SW480 (cell line): ENCODE measurements around the gene PITHD1.
A peak's percentile ranks its signal among the peaks of the same experiment; 100 is the strongest.
"Not testable (repeated sequence)": the region's sequence is repeated elsewhere in the genome, so short reads cannot be mapped to it uniquely, and the experiment has no call there.

ENCODE experiments used
- DNase-seq: peaks from one replicate; pipeline ENCODE4 v3.0.0-alpha.2; 2016; ENCODE audit warnings: low spot score

The PITHD1 gene

GRCh38 chr1:23799255-23799569 is 21.0 kb downstream of the PITHD1 start:
- DNase-seq, result no peak

- DNase-seq, result peak; percentile 92
Measured at GRCh38 chr1:23799570-23800399, 21.6 kb downstream of the PITHD1 start.

GRCh38 chr1:23800400-23801337 is 22.5 kb downstream of the PITHD1 start, which contains the start of gene GALE:
Gene GALE, minus strand, starts transcription at chr1:23800754. Its CDS starts 1,747 bp downstream, at chr1:23799007.
- DNase-seq, result peak; percentile 94

GRCh38 chr1:23801338-23801748 is 23.1 kb downstream of the PITHD1 start:
- no peak for DNase-seq

- DNase-seq, result no peak
Measured at GRCh38 chr1:23801876-23802275, 23.7 kb downstream of the PITHD1 start.

GRCh38 chr1:23802809-23803342 is 24.7 kb downstream of the PITHD1 start:
- DNase-seq, result not testable (repeated sequence)

- no peak for DNase-seq
Measured at GRCh38 chr1:23803674-23804073, 25.5 kb downstream of the PITHD1 start.

DNA sequence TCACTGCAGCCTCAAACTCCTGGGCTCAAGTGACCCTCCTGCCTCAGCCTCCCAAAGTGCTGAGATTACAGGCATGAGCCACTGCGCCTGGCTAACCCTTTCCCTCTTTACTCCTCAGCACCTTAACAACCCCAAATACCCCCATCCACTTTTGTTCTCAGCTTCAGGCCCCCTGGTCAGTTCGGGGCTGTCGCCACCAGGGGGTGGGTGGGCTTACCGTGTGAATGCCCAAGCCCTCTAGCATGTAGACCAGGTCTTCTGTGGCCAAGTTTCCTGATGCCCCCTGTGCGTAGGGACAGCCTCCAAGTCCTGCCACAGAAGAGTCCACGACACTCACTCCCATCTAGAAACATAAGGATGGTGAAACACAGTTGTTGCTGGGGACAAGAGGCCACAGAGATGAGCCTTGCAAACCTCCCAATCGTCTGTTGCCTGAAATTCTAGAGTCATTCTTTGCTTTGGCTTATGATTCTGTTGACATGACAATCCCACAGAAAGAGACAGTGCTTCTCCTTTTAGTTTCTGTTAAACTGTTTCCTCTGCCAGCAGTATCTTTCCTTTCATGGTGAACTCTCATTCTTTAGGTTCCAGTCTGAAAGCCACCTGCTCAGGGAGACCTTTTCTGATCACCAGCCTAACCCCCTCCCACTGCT is 26.1 kb downstream of the PITHD1 start:
- no peak for DNase-seq

DNA sequence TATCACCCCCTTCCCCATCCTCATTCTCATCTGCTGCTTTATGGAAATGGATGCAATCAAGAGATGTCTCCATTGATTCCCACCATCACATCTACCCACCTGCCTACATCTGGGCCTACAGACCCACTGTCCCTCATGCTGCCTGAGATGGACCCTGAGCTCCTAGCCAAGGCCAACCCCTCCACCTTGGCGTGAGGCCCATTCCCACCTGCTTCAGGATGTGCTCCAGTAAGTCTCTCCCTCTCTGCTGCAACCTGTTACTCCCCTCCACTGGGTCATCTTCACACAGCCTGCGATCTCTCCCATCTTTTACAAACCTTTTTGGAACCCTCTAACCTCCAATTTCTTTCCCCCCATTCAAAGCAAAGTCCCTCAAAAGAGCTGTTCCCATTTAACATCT is 26.8 kb downstream of the PITHD1 start:
- DNase-seq, result no peak

DNA sequence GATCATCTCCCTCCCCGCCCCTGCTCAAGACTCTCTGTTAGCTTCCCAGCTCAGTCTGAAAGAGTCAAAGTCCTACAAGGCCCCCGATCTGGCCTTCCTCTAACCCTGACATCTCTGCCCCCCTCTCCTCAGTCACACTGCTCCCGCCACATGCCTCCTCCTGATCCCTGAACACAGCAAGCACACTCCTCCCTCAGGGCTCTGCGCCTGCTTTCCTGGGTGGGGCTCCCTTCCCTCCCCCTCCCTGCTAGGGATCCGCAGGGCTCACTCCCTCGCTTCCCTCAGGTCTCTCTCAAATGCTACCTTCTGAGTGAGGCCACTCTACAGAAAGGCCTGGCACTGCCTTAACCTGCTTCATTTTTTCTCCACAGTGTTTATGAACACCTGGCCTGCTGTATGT is 28.1 kb downstream of the PITHD1 start:
- no peak for DNase-seq

GRCh38 chr1:23807453-23807852 is 29.2 kb downstream of the PITHD1 start:
- DNase-seq, result no peak

GRCh38 chr1:23809751-23810171 is 31.5 kb downstream of the PITHD1 start:
- peak; percentile 78 for DNase-seq

DNA sequence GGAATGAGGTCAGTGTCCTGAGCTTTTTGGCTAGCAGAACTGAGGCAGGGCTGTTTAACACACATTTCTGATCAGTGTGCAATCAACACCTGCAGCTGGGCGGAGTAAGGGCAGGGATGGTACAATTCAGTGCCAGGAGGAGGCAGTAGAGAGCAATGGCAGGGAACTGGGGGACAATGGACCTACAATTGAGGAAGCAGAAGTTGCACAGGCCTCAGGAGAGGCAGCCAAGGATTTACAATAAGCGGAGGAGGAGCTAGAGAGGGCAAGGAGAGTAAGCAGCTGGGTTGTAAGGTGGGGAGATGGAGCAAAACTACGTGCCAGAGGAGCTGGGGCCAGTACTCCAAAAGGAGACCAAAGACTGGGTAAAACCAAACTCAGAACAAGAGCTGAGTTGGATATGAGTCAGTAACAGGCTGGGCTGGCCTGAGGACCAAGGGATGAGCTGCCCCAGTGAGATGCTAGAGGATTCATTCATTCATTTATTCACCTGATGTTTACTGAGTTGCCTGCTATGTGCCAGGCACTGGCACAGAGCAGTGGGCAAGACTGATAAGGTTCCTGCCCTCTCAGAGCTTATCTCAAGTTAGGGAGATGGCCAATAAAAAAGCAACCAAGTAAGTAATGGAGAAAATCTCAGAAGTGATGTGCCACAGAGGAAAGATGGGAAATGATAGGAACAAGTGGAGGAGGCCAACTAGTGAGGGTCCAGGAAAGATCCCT is 32.8 kb downstream of the PITHD1 start:
- no peak for DNase-seq

DNA sequence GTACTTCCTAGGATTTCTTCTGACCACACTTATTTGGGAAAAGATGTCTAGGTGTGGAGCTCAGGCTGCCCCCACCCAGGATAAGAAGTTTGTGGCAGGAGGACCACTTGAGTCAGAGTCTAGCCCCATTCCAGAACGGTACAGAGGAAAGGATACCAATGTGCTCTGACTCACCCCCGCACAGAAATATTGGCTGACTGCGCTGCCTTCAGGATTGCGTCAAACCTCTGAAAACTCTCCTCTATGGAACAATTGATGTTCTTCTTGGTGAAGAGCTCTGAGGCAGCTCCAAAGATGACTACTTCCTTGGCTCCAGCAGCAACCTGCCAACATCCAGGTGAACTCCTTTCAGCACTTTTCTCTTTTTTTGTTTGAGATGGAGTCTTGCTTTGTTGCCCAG is 35.8 kb downstream of the PITHD1 start:
- DNase-seq, result no peak

GRCh38 chr1:23816361-23816760 is 38.1 kb downstream of the PITHD1 start:
- DNase-seq, result no peak

DNA sequence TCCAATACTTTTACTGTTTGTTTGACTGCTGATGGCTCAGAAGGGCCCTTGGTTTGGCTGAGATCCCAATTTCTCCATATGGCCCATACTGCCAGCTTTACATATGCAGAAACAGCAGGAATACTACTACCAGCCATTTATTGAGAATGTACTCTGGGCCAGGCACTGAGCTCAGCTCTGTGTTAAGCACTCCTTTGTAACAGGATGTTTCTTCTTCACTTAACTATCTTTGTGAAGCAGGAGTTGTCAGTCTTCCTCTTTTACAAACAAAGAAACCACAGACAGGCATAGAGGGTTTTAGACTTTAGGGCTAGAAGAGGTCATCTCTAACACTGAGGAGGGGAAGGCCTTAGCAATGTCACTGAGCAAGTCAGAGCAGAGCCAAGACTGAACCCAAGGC is 38.7 kb downstream of the PITHD1 start:
- DNase-seq, result no peak

DNA sequence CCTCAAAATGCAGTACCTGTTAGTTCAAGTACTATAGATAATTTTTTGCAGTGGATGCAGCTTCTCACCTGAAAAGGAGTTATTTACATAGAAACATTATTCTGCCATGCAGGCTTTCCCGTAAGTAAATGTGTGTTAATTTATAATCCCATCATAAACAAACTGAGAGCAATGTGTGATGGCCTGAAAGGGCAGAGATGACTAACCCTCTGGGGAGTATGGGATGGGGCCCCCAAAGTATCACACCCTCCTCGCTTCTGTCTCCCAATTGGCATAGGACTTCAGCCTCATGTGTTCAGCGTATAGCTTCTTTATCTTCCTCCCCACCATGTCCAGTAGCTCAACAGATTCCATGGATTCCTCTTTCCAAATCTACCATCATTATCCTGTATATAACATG is 39.4 kb downstream of the PITHD1 start:
- DNase-seq, result no peak

DNA sequence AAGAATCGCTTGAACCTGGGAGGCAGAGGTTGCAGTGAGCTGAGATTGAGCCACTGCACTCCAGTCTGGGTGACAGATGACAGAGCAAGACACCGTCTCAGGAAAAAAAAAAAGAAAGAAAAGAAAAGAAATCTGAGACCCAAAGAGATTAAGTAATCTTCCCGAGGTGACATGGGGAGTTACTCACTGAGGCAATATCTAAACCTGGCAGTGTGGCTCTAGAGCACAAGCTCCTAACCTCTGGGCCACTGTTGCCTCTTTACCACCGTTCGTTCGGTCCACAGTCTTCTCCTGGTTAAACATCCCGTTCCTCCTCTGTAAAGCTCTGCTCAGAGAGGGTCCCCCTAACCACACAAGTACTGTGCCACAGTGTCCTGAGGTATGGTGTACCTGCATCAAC is 45.5 kb downstream of the PITHD1 start:
- no peak for DNase-seq

GRCh38 chr1:23824711-23825075 is 46.5 kb downstream of the PITHD1 start:
- DNase-seq, result no peak

DNA sequence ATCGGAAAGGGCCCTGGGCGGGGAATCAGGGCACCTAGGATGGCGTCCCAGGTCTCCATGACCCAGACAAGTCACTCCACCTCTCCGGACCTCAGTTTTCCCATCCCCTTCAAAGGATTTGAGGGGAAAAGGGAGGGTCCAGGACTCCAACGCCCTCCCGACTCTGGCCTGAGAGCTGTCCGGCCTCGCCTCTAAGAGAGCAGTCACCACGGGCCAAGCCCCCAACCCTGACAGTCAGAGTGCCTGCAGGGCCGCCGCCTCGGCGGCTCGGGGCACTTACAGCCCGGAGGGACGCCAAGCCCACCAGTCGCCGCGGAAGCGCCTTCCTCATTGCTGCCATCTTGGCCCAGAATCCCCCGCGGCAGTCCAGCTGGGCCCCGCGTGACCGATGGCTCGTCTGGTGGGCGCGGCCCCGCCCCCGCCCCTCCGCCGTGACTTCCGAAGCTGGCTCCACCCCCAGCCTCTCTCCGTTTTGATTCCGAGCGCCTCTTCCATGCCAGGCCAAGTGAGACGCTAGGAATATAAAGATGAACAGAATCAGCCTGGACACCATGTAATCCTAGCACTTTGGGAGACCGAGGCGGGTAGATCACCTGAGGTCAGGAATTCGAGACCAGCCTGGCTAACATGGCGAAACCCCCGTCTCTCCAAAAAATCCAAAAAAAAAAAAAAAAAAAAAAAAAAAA is 47.0 kb downstream of the PITHD1 start, which contains the start of gene HMGCL:
TSS of gene HMGCL (minus strand) at position 354 of the 686 bp plus-strand sequence. CDS start at position 340, 14 bp downstream.
- DNase-seq, result peak; percentile 86
